OCI-LY3 (cell line): Measurements from ENCODE around the gene SCIN.

Experiments used
- H2AFZ ChIP-seq: fragments of 200-600, 300-600 bp; shearing (Covaris generic); 2 replicates; pipeline ENCODE4 v1.6.0; 2014; ENCODE audit warnings: antibody characterized with exemption, low read depth, low read length
- H3K27ac ChIP-seq: fragments of 200-600, 300-600 bp; sonication (generic); 2 replicates; pipeline ENCODE4 v1.5.1; 2014; ENCODE audit warnings: mild to moderate bottlenecking, low read length, moderate library complexity, mixed read lengths
- H3K27me3 ChIP-seq: fragments of 200-600, 300-600 bp; sonication (generic); 2 replicates; pipeline ENCODE4 v1.6.1; 2014; ENCODE audit warnings: low read depth, low read length, mixed read lengths
- H3K36me3 ChIP-seq: fragments of 200-600, 300-600 bp; sonication (generic); replicated peaks from 2 replicates; pipeline ENCODE3; 2014; ENCODE audit warnings: low read depth, low read length, mixed read lengths
- H3K4me1 ChIP-seq: fragments of 300-600, 200-600 bp; sonication (generic); 2 replicates; pipeline ENCODE4 v1.6.1; 2014; ENCODE audit warnings: low read length, mixed read lengths
- H3K4me2 ChIP-seq: fragments of 200-600, 300-600 bp; sonication (generic); 2 replicates; pipeline ENCODE4 v1.6.1; 2014; ENCODE audit warnings: low read length, mixed read lengths
- H3K4me3 ChIP-seq: fragments of 300-600, 200-600 bp; sonication (generic); 2 replicates; pipeline ENCODE4 v1.5.1; 2014; ENCODE audit warnings: antibody characterized with exemption, mild to moderate bottlenecking, low read length, moderate library complexity
- H3K79me2 ChIP-seq: fragments of 300-600, 200-600 bp; shearing (Covaris generic); 2 replicates; pipeline ENCODE4 v1.6.1; 2014; ENCODE audit warnings: mild to moderate bottlenecking, low read length, mixed read lengths
- H3K9ac ChIP-seq: fragments of 300-600, 200-600 bp; shearing (Covaris generic); 2 replicates; pipeline ENCODE4 v1.6.0; 2014; ENCODE audit warnings: mild to moderate bottlenecking, low read length, moderate library complexity
- H3K9me3 ChIP-seq: fragments of 200-600, 300-600 bp; shearing (Covaris generic); 2 replicates; pipeline ENCODE4 v1.6.1; 2014; ENCODE audit warnings: low read length, mixed read lengths; ENCODE audit not compliant: insufficient read depth
- H4K20me1 ChIP-seq: fragments of 200-600, 300-600 bp; sonication (generic); 2 replicates; pipeline ENCODE4 v1.6.1; 2016; ENCODE audit warnings: low read length, mixed read lengths; ENCODE audit not compliant: insufficient read depth
- EZH2phosphoT487 ChIP-seq: fragments of 200-600 bp; shearing (Covaris generic); IDR thresholded peaks from 2 replicates; pipeline ENCODE4 v1.6.1; 2018; ENCODE audit warnings: antibody characterized with exemption, mixed run types, low read depth
- TF ChIP-seq, protein P1 (sequence below): fragments of 200-600, 300-600 bp; sonication (generic); IDR thresholded peaks from 2 replicates; pipeline ENCODE4 v1.5.1; 2014; ENCODE audit warnings: antibody characterized with exemption, low read length, low read depth

SCIN gene

DNA sequence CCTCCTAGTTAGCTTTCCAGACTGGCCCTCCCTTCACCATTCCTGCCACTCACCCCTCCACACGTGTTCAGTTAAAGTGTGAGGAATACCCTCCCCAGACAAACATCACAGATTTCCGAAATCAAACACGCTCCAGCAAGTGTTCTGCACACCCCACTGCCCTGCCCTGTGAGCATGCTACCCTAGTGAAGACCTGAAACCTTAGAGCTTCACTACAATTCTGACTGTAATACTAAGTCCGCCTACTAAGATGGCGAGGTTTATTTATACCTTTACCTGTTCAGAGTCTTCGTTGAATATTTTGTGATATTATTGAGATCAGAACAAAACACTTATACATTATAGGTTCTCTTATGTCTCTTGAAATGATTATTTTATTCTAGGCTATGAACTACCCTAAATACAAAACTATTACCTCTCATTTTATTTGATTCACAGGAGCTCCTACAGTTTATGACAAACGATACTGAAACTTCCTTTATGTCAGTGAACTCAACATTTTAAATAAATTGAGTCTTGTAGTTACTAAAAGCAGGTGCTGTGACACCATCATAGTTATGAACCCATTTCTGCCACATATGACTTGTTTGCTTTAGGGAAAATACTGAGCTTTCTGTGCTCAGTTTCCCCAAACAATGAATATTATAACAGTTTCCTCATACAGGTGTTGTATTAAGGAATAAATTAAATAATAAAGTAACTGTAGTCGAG lies 8.6 kb downstream of the SCIN start:
- Histone ChIP-seq H3K4me1 (peaks cover 40% of the 10 kb centered on the region), H3K4me2 (peak overlapping the region; percentile 42), H3K9ac (no peak overlapping the region), H2AFZ (peak overlapping the region; percentile 17; the same call in 1 of the 2 replicates), H3K79me2 (no peaks in the 10 kb centered on the region), H3K4me3 (peak overlapping the region; percentile 41), H3K27ac (peak overlapping the region; percentile 40), H4K20me1 (no peaks in the 10 kb centered on the region), H3K36me3 (no peaks in the 10 kb centered on the region), H3K9me3 (no peaks in the 10 kb centered on the region), H3K27me3 (no peaks in the 10 kb centered on the region)
- TF ChIP-seq EZH2phosphoT487 = no peak
- TF ChIP-seq, protein P1, sequence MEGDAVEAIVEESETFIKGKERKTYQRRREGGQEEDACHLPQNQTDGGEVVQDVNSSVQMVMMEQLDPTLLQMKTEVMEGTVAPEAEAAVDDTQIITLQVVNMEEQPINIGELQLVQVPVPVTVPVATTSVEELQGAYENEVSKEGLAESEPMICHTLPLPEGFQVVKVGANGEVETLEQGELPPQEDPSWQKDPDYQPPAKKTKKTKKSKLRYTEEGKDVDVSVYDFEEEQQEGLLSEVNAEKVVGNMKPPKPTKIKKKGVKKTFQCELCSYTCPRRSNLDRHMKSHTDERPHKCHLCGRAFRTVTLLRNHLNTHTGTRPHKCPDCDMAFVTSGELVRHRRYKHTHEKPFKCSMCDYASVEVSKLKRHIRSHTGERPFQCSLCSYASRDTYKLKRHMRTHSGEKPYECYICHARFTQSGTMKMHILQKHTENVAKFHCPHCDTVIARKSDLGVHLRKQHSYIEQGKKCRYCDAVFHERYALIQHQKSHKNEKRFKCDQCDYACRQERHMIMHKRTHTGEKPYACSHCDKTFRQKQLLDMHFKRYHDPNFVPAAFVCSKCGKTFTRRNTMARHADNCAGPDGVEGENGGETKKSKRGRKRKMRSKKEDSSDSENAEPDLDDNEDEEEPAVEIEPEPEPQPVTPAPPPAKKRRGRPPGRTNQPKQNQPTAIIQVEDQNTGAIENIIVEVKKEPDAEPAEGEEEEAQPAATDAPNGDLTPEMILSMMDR = no peak

DNA sequence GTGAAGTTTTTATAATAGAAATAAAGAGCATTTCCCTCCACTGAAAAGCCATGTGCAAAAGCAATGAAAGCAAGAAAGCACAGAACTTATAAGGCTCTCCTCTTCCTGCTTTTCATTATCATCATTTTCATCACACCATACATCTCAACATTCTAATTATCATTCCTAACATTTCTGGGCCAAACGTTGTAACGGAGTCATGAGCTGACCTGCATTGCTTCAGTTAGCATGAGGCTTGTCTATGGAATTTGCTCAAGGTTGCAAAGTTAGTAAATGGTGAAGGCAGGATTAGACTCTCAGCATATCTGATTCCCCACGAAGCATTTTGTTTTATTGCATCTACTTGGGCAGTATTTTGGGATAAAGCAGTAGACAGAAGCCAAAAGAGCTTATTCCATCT lies 11.4 kb downstream of the SCIN start:
- Histone ChIP-seq H3K4me2 (no peak overlapping the region), H3K27ac (no peak overlapping the region), H2AFZ (no peak overlapping the region)

DNA sequence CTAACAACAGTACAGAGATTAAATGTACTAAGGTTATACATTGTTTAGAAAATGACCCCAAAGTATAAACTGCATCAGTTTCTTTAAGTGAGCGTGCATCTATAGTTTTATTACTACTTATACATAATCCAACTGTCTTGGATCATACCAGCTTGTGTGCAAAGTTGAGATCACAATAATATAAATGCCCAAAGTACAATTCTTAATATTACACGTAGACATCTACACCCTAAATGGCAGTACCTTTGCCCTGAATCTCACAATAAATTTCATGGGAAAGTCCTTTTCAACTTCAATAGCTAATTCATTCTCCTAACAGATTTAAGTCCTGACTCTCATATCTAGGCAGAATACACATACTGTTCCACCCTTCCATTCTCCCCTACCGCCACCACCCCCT lies 11.8 kb downstream of the SCIN start:
- no peak for TF ChIP-seq EZH2phosphoT487
- TF ChIP-seq, protein P1 = no peak
- Histone ChIP-seq H3K4me2 (no peak overlapping the region), H3K27me3 (no peaks in the 10 kb centered on the region), H3K9ac (no peak overlapping the region), H3K36me3 (no peaks in the 10 kb centered on the region), H3K9me3 (no peaks in the 10 kb centered on the region), H3K27ac (no peak overlapping the region), H4K20me1 (no peaks in the 10 kb centered on the region), H3K4me1 (peaks cover 57% of the 10 kb centered on the region), H3K79me2 (no peaks in the 10 kb centered on the region), H2AFZ (no peak overlapping the region), H3K4me3 (no peak overlapping the region)

More for the DNA sequence above, 11.4 kb downstream of the SCIN start:
- Histone ChIP-seq H3K4me1 (peaks cover 57% of the 10 kb centered on the region), H3K4me3 (no peak overlapping the region), H3K79me2 (no peaks in the 10 kb centered on the region), H3K9me3 (no peaks in the 10 kb centered on the region), H3K36me3 (no peaks in the 10 kb centered on the region), H3K27me3 (no peaks in the 10 kb centered on the region), H4K20me1 (no peaks in the 10 kb centered on the region), H3K9ac (no peak overlapping the region)
- TF ChIP-seq EZH2phosphoT487 = no peak
- TF ChIP-seq, protein P1 = no peak

DNA sequence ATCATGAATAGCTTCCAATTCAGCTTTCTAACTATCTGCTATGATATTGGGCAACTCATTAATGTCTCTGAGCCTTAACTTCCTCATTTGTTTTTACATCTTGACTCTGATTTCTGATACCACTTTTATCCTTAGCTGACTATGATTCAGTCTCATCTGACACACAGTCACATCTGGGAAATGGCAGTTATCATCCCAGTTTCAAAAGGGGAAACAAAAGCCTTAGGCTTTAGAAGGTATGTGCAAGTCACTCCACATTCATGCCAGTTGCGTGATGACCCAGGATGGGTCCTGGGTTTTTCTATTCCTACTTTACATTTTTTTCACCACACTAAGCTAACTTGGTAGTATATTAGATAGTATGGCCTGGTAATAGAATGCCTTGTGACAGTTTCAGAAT lies 12.7 kb downstream of the SCIN start:
- H3K4me1 ChIP-seq = peaks cover 57% of the 10 kb centered on the region
- H3K79me2 ChIP-seq = no peaks in the 10 kb centered on the region
- no peaks in the 10 kb centered on the region for H3K9me3 ChIP-seq
- no peak overlapping the region for H2AFZ ChIP-seq
- no peak overlapping the region for H3K4me3 ChIP-seq
- no peaks in the 10 kb centered on the region for H4K20me1 ChIP-seq
- no peaks in the 10 kb centered on the region for H3K36me3 ChIP-seq
- H3K27ac ChIP-seq = no peak overlapping the region; the same call in 1 of the 2 replicates
- H3K9ac ChIP-seq = no peak overlapping the region
- 0 out of 2 replicates have a peak overlapping the region, but pooled peaks have one; percentile 6 for H3K4me2 ChIP-seq
- no peaks in the 10 kb centered on the region for H3K27me3 ChIP-seq
- TF ChIP-seq, protein P1 = no peak
